C4-2B (cell line): Measurements from ENCODE around the gene ARVCF.

Experiments
- CTCF ChIP-seq: fragments of 450-650 bp; conservative IDR thresholded peaks from 2 replicates; pipeline ENCODE4 v1.5.1; 2017; ENCODE audit warnings: mild to moderate bottlenecking
- ZFX ChIP-seq: fragments of 450-650 bp; IDR thresholded peaks from 2 replicates; pipeline ENCODE4 v1.6.1; 2017

- TF ChIP-seq CTCF (no peak), ZFX (no peak)
Observed at GRCh38 chr22:20009582-20010306, 6.9 kb downstream of the ARVCF start.
